Amniotic epithelial cell (primary cell): ENCODE results near the gene SMYD4.
A peak's percentile ranks its signal among the peaks of the same experiment; 100 is the strongest.
"Not testable (repeated sequence)": the region's sequence is repeated elsewhere in the genome, so short reads cannot be mapped to it uniquely, and the experiment has no call there.

Experiments
- DNase-seq: peaks from one replicate; pipeline ENCODE4 v3.0.0-alpha.2; 2010; ENCODE audit warnings: low read depth

SMYD4 gene

DNA sequence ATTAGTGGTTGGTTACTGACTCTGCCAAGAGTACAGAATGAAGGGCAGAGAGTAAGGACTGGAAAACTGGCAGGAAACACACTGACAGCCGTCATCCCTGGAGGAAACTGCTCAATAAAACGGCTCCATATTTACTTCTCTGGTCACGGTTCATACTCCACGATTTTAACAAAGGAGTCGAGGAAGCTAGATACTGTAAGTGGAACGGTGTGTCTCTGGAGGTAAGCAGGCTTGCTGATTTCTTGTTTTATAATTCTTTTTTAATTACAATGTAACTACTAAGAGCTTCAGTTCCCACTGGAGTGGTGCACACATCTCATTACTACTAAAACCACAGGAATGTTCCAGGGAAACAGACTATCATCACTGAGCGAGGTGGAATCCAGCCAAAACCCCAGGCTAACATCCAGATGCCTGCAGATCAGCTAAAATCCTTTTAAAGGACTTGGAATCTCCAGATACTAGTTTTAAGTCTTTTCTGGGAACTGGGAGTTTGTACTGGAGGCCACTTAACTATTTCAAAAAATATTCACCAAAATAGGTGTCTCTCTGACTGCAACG is 50.1 kb downstream of the SMYD4 start:
- peak; percentile 98 for DNase-seq

DNA sequence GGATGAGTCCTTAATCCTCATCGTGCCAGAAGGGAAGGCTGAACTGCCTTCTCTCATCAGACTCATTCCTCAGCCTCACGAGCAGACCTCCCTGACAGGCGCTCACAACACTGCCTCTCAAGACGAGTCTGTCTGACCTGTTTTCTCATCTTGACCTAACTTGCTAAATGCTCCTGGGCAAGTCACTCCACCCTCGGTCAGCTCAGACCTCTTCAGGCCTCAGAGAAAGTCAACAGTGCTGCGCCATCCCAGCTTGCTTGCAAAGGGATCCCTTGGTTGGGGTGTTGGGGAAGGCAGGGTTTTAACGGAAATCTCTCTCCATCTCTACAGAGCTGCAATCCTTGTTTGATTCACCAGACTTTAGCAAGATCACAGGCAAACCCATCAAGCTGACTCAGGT is 52.8 kb downstream of the SMYD4 start:
- no peak for DNase-seq

DNA sequence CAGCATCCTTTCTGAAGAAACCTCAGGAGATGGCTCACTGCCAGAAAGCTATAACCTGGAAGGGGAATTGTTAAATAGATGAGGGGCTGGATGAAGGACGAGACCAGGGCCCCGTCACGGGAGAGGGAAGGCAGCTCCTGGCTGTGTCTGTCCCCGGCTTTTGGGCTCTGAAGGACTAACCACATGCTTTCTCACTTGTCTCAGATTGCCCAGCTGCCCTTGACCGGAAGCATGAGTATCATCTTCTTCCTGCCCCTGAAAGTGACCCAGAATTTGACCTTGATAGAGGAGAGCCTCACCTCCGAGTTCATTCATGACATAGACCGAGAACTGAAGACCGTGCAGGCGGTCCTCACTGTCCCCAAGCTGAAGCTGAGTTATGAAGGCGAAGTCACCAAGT is 53.4 kb downstream of the SMYD4 start:
- no peak for DNase-seq

DNA sequence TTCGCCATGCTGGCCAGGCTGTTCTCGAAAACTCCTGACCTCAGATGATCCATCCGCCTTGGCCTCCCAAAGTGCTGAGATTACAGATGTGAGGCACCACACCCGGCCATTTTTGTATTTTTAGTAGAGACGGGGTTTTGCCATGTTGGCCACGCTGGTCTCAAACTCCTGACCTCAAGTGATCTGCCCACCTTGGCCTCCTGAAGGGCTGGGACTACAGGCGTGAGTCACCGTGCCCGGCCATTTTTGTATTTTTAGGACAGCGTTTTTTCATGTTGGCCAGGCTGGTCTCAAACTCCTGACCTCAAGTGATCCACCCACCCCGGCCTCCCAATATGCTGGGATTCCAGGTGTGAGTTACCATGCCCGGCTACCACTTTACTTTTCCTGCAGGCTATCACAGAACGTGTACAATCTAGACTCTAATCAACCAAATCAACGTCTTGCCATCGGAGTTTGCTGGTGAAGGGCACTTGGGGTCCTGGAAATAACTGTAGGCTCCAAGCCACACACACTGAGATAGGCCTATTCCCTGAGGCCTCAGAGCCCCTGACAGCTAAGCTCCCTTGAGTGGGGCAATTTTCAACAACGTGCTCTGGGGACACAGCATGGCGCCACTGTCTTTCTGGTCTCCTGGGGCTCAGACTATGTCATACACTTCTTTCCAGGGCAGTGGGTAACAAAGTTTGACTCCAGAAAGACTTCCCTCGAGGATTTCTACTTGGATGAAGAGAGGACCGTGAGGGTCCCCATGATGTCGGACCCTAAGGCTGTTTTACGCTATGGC is 55.1 kb downstream of the SMYD4 start:
- DNase-seq = no peak

DNA sequence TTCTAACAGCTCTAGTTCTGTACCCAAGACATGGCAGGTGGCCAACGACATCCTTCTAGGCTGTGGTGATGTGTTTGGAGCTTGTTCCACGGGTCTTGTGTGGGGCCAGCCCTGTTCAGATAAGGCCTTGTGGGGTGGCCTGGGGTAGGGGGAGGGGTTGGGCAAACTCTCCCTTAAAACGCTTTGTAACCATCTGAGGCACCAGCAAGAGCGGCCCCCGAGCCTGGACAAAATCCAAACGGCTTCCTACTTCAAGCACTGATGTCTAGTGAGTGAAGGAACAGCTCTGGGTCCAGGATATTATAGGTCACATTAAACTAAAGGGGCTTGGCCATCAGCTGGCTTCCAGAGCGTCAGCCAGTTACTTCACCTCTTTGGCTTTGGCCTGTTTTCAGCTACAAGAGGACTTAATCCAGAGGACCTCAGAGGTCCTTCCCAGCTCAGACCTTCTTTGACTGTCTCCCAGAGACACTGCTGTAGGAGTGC is 56.0 kb downstream of the SMYD4 start:
- DNase-seq = peak; percentile 70

GRCh38 chr17:1773000-1773695 is 56.6 kb downstream of the SMYD4 start:
- peak; percentile 88 for DNase-seq

- no peak for DNase-seq
Observed at GRCh38 chr17:1769822-1770477, 59.8 kb downstream of the SMYD4 start.

DNA sequence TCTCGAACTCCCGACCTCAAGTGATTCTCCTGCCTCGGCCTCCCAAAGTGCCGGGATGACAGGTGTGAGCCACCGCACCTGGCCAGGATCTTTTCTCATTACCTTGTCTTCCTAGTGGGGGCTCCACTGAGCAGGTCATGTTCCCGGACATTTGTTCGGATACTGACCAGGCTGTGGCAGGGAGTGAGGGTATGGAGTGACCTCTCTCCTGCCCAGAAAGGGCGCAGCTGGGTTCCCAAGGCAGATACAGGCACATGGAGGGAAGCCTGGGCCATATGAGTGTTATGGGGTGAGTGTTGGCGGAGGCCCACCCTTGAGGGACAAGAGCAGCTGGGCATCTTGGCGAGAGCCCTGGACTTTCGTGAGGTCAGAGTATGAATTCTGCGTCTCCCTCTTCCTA is 62.3 kb downstream of the SMYD4 start:
- no peak for DNase-seq

- DNase-seq = no peak
Observed at GRCh38 chr17:1766382-1767135, 63.1 kb downstream of the SMYD4 start.

- no peak for DNase-seq
Observed at GRCh38 chr17:1765576-1765975, 64.1 kb downstream of the SMYD4 start.

GRCh38 chr17:1764705-1765104 is 65.0 kb downstream of the SMYD4 start:
- DNase-seq = not testable (repeated sequence)

GRCh38 chr17:1764284-1764683 is 65.4 kb downstream of the SMYD4 start:
- DNase-seq = peak; percentile 91

DNA sequence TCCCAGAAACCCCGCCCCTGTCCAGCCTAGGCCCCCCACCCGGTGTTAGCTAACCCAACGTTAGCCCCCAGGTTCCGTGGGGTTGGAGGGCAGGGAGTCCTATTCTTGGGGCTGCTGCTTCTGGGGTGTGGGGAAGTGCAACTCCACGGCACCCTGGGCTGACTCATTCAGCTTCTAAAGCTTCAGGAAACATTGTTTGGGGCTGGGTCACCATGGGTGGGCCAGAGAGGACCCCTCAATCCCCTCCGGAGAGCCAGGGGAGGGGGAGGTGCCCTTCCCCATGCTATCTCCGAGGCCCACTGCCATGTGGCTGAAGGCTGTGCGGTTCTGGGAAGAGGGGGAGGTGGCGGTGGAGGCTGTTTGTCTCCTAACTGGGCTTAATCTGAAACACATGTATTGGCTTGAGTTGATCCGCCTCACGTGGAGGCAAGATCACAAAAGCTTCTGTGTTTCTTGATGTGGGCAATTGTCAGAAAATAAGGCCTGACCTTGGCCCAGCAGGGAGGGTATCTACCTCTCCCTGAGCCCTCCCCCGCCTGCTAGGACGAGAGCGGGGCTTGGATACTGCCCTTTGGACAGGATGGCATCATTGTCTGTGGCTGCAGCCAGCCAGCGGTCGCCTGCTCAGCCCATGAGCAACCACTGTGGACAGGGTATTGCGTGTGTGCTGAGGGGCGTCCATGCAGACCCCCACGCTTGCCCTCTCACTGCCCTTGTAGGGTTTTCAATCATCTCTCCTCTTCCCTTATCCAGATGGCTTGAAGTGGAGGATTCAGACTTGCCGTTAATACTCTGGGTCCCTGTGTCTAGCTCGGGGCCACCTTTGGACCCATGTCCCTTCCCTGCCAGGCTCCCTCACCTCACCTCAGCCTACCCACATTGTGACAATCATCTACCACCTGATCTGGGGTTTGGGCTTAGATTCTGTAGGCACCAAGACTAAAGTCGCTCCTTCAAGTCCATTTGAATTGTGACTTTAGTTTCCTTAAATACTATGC is 66.5 kb downstream of the SMYD4 start:
- peak; percentile 70 for DNase-seq

- peak; percentile 21 for DNase-seq
Observed at GRCh38 chr17:1762233-1762900, 67.3 kb downstream of the SMYD4 start.

DNA sequence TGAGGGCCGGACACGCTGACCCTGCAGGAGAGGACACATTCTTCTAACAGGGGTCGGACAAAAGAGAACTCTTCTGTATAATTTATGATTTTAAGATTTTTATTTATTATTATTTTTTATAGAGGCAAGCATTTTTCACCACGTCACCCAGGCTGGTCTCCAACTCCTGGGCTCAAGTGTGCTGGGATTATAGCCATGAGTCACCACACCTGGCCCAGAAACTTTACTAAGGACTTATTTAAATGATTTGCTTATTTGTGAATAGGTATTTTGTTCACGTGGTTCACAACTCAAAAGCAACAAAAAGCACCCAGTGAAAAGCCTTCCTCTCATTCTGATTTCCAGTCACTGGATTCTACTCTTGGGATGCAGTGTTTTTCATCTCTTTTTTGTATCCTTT is 70.2 kb downstream of the SMYD4 start:
- DNase-seq = no peak

DNA sequence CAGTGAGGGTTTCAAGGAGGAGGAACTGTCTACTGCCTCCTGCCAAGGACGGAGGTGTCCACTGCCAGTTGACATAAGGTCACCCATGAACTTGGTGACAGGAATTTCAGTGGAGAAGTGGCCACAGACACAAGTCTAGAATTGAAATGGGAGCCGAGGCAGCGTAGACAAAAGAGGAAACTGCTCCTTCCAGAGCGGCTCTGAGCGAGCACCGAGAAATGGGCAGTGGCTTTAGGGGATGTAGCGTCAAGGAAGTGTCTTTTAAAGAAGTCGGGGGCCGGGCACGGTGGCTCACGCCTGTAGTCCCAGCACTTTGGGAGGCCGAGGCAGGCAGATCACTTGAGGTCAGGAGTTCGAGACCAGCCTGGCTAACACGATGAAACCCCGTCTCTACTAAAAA is 70.9 kb downstream of the SMYD4 start:
- DNase-seq = no peak

- no peak for DNase-seq
Observed at GRCh38 chr17:1755827-1756262, 73.9 kb downstream of the SMYD4 start.

GRCh38 chr17:1755252-1755826 is 74.4 kb downstream of the SMYD4 start:
- DNase-seq = no peak

GRCh38 chr17:1754430-1755112 is 75.1 kb downstream of the SMYD4 start:
- no peak for DNase-seq
